Measurements from ENCODE around the gene FILIP1. TPM values are rescaled to one million over a fixed set of nuclear protein-coding genes. Genes with fewer than 3 reads are reported as not detected.

The FILIP1 gene
- total RNA-seq, 3 donors from 2014 or later (not counting 1 experiment from before 2014, with no cell fraction given): not detected

DNA sequence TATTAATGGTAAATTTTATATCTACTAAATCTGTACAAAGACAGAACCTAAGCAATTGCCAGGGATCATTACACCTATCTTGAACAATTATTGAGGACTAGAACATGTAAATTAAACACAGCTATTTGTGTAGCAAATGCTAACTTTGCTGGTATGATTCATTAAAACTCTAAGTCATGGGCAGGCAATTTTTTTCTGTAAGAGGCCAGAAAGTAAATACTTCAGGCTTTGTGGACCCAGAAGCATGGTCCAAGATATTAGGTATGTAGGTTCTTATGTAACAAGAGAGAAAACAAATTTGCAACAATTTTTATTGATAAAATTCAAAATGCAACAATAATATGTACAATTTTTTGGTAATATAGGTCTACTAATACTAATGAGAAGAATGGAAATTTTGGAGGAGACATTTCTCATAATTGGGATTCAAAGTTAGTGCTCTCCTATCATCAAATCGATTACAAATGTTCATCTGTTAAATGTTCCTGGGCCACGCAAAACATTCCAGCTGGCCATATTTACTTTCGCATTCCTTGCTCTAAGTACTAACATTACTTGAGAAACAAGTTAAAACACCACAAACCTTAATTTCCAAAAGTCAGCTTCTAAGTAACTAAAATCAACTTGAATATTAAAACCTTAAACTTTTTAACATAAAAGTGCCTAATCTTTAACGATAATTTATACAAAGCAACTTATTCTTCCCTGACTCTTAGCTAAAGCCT lies 213.3 kb downstream of the FILIP1 start:
- WGBS (ENCODE audit: insufficient coverage): 97% methylated on average over 3 of the region's 4 CpGs
- Mint-ChIP-seq H3K36me3 (no peaks in the 10 kb centered on the region), H3K27me3 (ENCODE audit: low read depth in 2 of 2) (no peaks in the 10 kb centered on the region), H3K27ac (peak overlapping the region in 1 of 2 donors; percentile 46), H3K4me1 (peaks cover 45% of the 10 kb centered on the region in 2 donors), H3K4me3 (no peak overlapping the region), H3K9me3 (no peaks in the 10 kb centered on the region)
- Histone ChIP-seq H3K27ac (ENCODE audit: low read length) (no peak overlapping the region), H3K4me1 (ENCODE audit: control insufficient read depth, insufficient read depth, low read length) (peaks cover 3% of the 10 kb centered on the region), H3K9me3 (ENCODE audit: control insufficient read depth, insufficient read depth, low read length) (no peaks in the 10 kb centered on the region), H3K4me3 (ENCODE audit: low read length) (no peak overlapping the region), H3K27me3 (ENCODE audit: control insufficient read depth, insufficient read depth, low read length) (no peaks in the 10 kb centered on the region), H3K36me3 (ENCODE audit: control insufficient read depth, insufficient read depth, low read length) (no peaks in the 10 kb centered on the region)
- intact Hi-C loops (cut with micrococcal nuclease): no loop called here
- DNase-seq: no peak
- TF ChIP-seq, protein P1, sequence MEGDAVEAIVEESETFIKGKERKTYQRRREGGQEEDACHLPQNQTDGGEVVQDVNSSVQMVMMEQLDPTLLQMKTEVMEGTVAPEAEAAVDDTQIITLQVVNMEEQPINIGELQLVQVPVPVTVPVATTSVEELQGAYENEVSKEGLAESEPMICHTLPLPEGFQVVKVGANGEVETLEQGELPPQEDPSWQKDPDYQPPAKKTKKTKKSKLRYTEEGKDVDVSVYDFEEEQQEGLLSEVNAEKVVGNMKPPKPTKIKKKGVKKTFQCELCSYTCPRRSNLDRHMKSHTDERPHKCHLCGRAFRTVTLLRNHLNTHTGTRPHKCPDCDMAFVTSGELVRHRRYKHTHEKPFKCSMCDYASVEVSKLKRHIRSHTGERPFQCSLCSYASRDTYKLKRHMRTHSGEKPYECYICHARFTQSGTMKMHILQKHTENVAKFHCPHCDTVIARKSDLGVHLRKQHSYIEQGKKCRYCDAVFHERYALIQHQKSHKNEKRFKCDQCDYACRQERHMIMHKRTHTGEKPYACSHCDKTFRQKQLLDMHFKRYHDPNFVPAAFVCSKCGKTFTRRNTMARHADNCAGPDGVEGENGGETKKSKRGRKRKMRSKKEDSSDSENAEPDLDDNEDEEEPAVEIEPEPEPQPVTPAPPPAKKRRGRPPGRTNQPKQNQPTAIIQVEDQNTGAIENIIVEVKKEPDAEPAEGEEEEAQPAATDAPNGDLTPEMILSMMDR (IDR thresholded peaks at IDR 0.05): no peak
- ATAC-seq: no peak

DNA sequence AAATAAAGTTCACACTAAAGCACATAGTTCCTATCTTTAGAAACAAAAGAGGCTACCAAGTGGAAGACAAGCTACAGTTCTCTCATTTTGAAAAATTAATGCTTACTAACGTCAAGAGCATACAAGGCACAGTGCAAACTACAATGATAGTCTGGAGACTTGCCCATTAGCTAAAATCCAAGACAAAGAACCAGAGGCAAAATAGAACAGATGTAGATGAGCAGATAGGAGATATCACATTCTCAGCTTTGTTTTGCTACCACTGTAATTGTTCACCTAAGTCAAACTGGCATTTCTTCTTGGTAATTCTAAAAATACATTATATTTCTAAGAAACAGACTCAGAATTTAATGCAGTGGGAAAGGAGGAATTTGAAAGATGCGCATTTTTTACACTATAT lies 214.2 kb downstream of the FILIP1 start:
- H3K27me3 ChIP-seq (ENCODE audit: control insufficient read depth, insufficient read depth, low read length): no peaks in the 10 kb centered on the region
- intact Hi-C loops (cut with micrococcal nuclease): no loop called here
- peaks cover 3% of the 10 kb centered on the region for H3K4me1 ChIP-seq (ENCODE audit: control insufficient read depth, insufficient read depth, low read length)
- no peak overlapping the region for H3K27ac Mint-ChIP-seq
- H3K4me3 ChIP-seq (ENCODE audit: low read length): no peak overlapping the region
- no peaks in the 10 kb centered on the region for H3K9me3 ChIP-seq (ENCODE audit: control insufficient read depth, insufficient read depth, low read length)
- ATAC-seq (no peak), DNase-seq (no peak)
- H3K27me3 Mint-ChIP-seq (ENCODE audit: low read depth in 2 of 2): no peaks in the 10 kb centered on the region
- peaks cover 51% of the 10 kb centered on the region in 2 donors for H3K4me1 Mint-ChIP-seq
- no peaks in the 10 kb centered on the region for H3K36me3 ChIP-seq (ENCODE audit: control insufficient read depth, insufficient read depth, low read length)
- H3K4me3 Mint-ChIP-seq: no peak overlapping the region
- no peaks in the 10 kb centered on the region for H3K9me3 Mint-ChIP-seq
- TF ChIP-seq, protein P1 (IDR thresholded peaks at IDR 0.05): no peak
- H3K36me3 Mint-ChIP-seq: no peaks in the 10 kb centered on the region
- 79% methylated on average over 1 of the region's 2 CpGs for WGBS (ENCODE audit: insufficient coverage)
- no peak overlapping the region for H3K27ac ChIP-seq (ENCODE audit: low read length)

DNA sequence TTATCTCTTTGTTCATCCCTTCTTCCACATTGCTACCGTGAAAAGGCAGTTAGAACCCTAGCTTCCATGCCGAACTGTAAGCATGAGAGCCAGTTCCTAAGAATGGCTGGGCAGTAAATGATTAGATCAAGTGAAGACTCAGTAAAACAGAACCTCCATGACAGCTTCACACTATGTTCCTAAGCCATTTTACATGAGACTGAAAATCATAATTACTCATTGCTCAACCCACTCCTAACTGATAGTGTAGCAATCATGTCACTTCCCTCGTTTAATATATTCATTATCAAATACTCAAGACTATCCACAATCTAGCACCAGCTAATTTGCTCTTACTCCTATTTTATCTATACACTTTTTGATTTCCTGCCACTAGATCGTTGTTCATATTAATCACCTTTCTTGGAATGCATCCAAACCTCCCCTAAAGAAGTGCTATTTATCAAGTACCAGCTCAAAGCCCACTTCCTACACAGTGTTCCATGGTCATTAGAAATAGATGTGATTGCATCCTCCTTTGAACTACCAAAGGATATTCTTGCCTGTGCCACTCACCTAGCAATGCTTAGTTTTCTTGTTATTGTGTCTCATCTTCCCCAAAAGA lies 215.0 kb downstream of the FILIP1 start:
- intact Hi-C loops (cut with micrococcal nuclease): no loop called here
- Histone ChIP-seq H3K27me3 (ENCODE audit: control insufficient read depth, insufficient read depth, low read length) (no peaks in the 10 kb centered on the region), H3K36me3 (ENCODE audit: control insufficient read depth, insufficient read depth, low read length) (no peaks in the 10 kb centered on the region), H3K4me1 (ENCODE audit: control insufficient read depth, insufficient read depth, low read length) (peaks cover 3% of the 10 kb centered on the region), H3K27ac (ENCODE audit: low read length) (no peak overlapping the region), H3K9me3 (ENCODE audit: control insufficient read depth, insufficient read depth, low read length) (no peaks in the 10 kb centered on the region), H3K4me3 (ENCODE audit: low read length) (no peak overlapping the region)
- H3K27me3 Mint-ChIP-seq (ENCODE audit: low read depth in 2 of 2): no peaks in the 10 kb centered on the region
- no peak overlapping the region for H3K4me3 Mint-ChIP-seq
- no peaks in the 10 kb centered on the region for H3K9me3 Mint-ChIP-seq
- TF ChIP-seq, protein P1 (IDR thresholded peaks at IDR 0.05): no peak
- no peak for ATAC-seq
- 58% methylated on average over 4 of the region's 4 CpGs for WGBS (ENCODE audit: insufficient coverage)
- peaks cover 60% of the 10 kb centered on the region in 2 donors for H3K4me1 Mint-ChIP-seq
- DNase-seq: no peak
- H3K27ac Mint-ChIP-seq: peak overlapping the region in 1 of 2 donors; percentile 4
- H3K36me3 Mint-ChIP-seq: no peaks in the 10 kb centered on the region
